Stimulated activated CD8-positive, alpha-beta memory T cell treated with anti-CD3 and anti-CD28 coated beads, Interleukin-12 subunit alpha, Interleukin-12 subunit beta, amount 100 ng/mL, for 24 hours (primary cell): ENCODE measurements around the gene ISCA2.
"Not testable (repeated sequence)": the region's sequence is repeated elsewhere in the genome, so short reads cannot be mapped to it uniquely, and the experiment has no call there.

ENCODE experiments used
- DNase-seq: peaks from one replicate; pipeline ENCODE4 v3.0.0-alpha.2; 2020; ENCODE audit errors: extremely low read depth

Gene ISCA2

DNA sequence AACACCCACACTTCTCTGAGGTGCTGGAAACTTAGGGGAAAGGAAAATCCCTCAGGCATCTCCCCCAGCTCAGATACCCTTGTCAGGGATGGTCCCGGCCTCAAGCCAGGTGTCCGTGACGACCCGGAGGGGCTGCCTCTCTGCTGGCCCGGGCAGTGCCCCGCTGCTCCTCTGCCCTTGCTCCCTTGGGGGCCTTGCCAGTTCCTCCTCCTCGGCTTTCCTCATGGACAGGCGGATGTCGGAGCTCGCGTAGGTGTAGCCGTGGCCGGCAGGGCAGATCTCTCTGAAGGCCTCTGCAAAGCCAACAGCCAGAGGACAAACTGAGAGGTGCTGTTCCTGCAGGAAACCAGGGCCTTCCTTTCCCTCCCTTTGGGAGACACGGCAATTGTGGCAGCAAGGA, 34.8 kb downstream of the ISCA2 start:
- DNase-seq, result no peak

DNA sequence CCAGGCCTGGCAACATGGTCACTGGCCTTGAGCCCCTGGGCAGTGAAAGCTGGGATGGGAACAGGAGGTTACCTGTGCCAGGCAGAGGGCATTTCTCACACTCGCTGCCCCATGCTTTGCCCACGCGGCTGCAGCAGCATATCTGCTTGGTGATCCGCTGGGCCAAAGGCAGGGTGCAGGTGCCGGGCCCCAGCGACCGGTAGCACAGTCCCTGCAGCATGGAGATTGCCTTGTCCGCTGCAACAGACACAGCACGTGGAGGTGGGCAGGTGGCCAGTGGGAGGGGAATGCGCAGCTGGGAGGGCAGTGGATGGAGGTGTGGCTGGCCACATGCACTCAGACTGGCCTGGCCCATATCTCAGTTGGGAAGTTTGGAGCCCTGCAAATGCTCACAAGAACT, 35.3 kb downstream of the ISCA2 start:
- DNase-seq, result no peak

DNA sequence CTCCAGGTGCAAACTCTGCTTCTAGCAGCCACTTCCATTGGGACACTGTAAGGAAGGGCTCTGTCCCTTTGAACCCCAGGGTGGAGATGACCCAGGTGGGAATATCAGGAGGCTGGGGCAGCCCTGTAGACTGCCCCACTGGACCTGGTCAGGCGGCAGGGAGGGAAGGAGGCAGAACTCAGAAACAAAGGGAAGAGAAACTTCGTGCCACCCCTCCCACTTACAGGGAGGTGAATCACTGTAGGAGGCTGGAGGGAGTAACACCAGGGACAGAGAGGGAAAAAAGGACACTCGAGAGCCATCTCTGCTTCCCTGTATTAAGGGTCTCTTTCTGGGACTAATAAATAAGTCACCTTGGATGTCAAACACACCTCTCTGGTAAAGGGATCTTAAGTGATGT, 37.4 kb downstream of the ISCA2 start:
- DNase-seq, result no peak

DNA sequence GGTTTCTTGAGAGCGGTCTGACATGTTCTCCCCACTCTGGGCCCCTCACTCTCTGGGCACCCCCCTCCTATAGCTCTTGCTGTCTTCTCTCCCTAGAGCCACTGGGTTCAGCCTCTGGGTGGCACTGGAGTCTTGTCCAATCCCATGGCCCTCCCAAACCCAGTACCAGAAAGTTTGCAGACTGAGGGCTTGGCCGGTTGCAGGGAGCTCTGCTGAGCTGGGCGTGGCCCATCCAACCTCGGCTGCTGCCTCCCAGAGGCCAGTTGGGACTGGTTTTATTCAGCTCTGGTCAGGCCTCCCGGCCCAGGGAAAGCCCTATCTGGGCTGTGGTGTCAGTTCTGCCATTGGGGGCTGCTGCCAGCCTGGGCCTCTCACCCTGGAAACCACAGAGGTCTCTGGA, 37.9 kb downstream of the ISCA2 start:
- DNase-seq, result no peak

DNA sequence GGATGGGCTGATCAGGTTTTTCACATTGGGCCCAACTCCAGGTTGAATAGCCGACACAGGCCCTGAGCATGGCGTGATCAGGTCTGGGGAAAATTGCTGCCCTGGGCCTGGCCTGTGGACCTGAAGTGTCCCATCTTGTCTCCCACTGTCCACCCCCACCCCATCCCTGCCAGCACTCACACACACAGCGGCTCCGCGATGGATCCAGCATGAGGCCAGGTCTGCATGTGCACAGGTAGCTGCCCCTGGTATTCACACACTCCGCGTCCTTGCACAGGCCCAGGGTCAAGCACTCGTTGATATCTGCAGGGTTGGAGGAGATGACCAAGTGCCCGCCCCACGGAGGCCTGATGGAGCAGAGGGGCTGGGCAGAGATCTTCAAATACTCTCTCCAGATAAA, 38.7 kb downstream of the ISCA2 start:
- DNase-seq, result no peak

DNA sequence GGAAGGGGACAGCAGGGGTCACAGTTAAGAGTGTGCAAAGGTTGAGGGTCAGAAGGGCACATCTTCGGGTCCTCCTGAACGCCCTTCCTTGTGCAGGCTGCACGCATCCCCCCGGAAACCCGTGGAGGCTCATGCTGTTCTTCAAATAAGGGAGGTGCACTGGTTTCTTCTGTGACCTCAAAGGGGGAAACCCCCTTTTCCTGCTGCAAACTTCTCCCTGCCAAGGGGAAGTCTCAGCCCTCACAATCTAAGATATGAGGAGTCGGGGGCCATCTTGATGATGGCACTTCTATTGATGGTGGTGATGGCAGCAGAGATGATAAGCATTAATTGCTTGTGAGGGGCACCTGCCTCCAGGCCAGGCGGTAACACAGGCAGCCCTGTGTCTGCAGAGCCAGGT, 40.0 kb downstream of the ISCA2 start:
- no peak for DNase-seq

DNA sequence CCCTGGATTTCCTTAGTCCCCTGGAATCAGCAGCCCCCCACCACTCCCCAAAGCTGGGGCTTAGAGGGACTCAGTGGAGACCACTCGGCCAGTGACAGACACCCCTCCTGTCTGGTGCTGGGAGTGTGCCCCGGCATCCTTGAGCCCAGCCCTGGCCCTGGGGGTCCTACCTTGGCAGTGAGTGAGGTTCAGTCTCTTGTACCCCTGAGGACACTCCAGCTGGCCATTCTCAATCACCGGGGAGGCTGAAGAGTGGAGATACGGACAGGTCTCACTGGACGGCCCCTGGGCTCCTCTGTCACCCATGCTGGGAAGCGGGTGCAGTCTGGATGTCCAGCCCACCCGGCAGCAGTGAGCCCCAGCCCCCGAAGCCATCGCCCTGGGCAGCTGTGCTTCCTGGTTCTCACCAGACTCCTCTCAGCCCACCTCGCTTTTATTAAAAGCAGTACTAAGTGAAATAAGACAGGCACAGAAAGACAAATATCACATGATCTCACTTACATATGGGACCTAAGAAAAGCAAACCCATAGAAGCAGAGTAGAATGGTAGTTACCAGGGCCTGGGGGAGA, 42.3 kb downstream of the ISCA2 start:
- DNase-seq, result no peak

DNA sequence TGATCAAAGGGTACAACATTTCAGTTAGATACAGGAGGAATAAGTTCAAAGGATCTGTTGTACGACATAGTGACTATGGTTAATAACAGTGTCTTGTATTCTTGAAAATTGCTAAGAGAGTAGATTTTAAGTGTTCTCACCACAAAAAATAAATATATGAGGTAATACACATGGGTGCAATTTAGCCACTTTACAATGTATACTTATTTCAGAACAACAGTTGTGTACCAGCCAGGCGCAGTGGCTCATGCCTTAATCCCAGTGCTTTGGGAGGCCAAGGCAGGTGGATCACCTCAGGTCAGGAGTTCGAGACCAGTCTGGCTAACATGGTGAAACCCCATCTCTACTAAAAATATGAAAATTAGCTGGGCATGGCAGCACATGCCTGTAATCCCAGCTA, 42.8 kb downstream of the ISCA2 start:
- not testable (repeated sequence) for DNase-seq

DNA sequence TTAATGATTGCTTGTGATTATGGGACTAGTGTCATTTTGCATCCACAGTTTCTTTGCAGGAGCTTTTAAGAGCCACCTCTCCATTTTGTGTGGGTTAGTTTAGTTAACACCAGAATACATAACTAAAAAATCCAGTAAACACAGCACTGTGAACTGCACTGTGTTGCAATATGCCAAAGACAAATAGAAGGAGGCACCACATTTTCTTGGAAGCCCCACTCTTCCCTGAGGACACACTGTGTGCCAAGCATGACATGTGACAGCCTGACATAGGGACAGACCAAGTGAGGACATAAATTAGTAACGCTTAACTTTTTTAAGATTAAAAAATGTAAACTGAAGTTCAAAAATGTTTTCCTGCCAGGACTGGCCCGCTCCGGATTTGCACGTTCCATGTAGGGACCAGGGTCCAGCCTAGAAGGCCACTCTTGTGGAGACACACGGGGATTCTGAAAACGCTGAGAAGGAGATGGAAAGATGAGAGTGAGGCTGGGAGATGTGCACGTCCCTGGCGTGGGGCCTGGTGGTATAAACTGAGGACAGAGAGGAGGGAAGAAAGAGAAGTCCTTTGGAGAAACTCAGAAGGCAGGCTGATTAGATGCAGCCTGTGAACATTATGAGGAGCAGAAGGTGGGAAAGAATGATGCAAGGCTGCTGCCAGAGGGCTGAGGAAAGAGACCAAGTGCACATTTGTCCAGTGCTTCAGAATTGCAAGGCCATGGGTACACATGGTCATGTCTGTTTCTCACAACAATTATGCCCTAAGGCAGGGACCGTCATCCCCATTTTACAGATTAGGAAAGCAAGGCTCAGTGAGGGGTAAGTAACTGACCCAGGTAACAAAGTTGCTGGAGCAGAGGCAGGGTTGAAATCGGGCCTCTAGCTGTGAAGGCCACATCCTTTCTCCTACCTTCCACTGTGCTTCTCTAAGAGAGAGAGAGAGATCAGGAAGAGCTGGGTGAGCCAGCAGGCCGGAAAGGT, 45.1 kb downstream of the ISCA2 start:
- DNase-seq, result no peak

DNA sequence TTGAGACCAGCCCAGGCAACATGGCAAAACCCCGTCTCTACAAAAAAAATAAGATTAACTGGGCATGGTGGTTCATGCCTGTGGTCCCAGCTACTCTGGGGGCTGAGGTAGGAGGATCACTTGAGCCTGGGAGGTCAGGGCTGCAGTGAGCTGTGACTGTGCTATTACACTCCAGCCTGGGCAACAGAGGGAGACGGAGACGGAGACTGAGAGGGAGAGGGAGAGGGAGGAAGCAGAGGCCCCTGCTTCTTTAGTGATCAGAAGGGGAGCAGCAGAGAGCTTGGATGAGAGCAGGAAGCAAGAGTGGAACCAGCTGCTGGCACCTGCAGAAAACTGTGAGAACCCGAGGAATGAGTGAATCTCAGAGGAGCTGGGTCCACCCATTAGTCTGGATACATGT, 45.9 kb downstream of the ISCA2 start:
- DNase-seq, result no peak

DNA sequence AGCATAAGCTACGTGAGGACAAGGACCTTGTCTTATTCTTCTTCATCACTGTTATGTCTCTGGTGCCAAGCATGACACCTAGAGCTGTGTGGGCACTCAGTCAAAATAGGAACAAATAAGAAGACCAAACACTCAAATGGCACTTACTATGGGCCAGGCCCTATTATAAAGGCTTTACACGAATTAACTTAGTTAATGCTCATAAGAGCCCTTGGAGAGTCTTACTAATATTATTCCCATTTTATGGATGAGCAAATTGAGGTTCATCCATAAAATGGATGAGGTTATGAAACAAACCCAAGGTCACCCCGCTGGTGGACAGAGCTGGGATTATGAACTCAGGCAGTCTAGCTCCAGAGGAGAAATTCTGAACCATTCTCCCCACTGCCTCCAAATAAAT, 47.7 kb downstream of the ISCA2 start:
- no peak for DNase-seq

DNA sequence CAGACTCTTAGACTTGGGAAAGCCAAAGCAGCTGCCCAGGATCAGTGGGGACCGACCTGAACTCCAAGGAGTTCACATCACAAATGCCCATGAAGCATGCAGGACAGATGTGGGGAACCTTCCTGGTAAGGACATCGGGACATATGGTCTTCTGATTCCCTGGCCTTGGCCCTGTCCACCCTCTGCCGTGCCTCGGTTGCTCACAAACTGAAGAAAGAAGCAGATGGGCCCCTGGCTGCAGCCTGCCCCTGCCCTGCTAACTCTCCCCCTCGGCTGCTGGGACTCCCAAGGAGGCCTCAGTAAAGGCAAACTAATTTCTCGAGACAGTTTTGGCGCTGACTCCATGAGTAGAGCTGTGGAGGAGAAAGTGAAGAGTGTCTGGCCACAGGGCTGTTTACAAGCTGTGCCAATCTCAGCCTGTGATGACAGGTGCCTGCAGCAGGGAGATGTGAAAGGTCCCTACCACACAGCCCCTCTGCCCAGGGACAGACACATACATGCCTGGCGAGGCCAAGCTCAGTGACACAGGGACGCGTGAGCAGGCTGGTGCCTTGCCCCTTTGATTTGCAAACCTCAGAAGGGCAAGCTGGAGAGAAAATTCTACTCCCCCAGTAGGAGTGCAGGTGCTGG, 48.6 kb downstream of the ISCA2 start:
- no peak for DNase-seq

DNA sequence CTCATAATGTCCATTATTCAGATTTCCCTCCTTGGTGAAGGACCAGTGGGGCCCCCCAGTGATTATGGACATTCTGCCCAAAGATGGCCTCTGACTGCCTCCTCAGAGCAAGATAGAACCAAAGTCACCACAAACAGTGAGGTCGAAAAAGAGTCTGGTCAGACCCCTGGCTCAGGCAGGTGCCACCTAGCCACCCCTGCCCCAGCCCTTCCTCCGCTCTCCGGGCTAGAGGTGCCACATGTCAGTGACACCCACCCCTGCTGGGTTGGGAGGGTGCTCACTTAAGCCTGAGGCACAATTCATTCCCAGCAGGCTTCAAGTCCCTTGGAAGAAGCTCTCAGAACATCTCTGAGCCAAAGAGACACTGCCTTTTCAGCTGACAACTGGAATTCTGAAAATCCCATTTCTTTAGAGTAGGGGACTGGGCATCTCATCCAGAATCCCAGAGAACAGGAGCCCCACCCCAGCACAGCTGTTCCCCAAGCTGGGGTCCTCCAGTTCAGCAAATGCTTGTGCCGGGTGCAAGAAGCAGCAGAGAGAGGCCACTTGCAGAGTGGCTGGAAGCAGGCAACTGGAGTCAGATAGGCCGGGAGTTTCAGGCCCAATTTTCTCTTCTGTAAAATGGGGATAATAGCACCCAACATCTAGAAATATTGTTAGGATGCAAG, 50.3 kb downstream of the ISCA2 start:
- DNase-seq, result no peak

DNA sequence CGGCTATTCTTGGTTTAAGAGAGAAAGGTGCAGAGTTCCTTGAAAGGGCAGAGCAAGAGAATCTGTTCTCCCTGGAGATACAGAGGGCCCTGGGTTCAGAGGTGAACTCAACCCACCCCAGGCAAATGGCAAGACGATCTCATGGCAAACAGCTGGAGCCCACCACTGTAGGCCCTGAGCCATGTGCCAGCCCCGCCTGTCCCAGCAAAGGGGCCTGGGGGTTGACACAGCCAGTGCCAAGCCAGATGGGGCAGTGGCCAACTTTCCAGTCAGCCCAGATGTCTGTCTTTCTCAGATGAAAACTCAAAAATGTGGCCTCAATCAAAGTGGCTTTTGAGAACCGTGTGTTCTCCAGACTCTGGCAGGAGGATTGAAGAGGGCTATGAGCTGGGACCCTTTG, 51.8 kb downstream of the ISCA2 start:
- DNase-seq, result no peak

DNA sequence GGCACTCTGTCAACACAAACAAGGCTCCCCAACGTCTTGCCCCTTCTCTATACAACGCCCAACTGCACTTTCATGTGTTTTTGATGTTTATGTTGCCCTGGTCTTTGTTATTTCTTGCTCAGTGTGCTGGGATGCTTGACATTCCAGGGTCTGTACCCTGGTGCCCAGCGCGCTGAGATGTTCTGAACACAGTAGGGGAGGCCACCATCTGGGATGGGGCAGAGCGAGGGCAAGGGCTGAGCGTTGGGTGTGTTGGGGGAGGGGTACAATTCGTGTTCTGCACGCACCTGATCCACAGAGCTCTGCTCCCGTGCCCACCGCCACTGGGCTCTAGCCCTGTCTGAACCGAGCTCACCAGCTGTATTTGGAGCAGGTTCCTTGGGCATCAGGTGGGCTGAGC, 52.9 kb downstream of the ISCA2 start:
- DNase-seq, result no peak
